CD4-positive, alpha-beta T cell treated with Interleukin-15 for 1 hour (primary cell): ENCODE data around the gene WDR48.
A peak's percentile ranks its signal among the peaks of the same experiment; 100 is the strongest.

Source experiments
- DNase-seq: peaks from one replicate; pipeline ENCODE4 v3.0.0-alpha.2; 2020

WDR48 gene

GRCh38 chr3:39065197-39065596, 13.4 kb downstream of the WDR48 start:
- DNase-seq, result peak; percentile 46

GRCh38 chr3:39067286-39067685, 15.5 kb downstream of the WDR48 start:
- no peak for DNase-seq

- no peak for DNase-seq
Observed at GRCh38 chr3:39068556-39068955, 16.7 kb downstream of the WDR48 start.

GRCh38 chr3:39075910-39076309, 24.1 kb downstream of the WDR48 start:
- DNase-seq, result no peak

GRCh38 chr3:39079530-39079929, 27.7 kb downstream of the WDR48 start:
- DNase-seq, result no peak

- no peak for DNase-seq
Observed at GRCh38 chr3:39080026-39080425, 28.2 kb downstream of the WDR48 start.

- DNase-seq, result no peak
Observed at GRCh38 chr3:39082666-39083313, 31.0 kb downstream of the WDR48 start.

GRCh38 chr3:39086144-39086543, 34.3 kb downstream of the WDR48 start:
- DNase-seq, result no peak

- no peak for DNase-seq
Observed at GRCh38 chr3:39088456-39088855, 36.6 kb downstream of the WDR48 start.

- DNase-seq, result no peak
Observed at GRCh38 chr3:39088889-39089288, 37.1 kb downstream of the WDR48 start.

- DNase-seq, result no peak
Observed at GRCh38 chr3:39090922-39091321, 39.1 kb downstream of the WDR48 start.

GRCh38 chr3:39094851-39095677, 43.2 kb downstream of the WDR48 start:
- no peak for DNase-seq

- DNase-seq, result no peak
Observed at GRCh38 chr3:39095778-39096177, 44.0 kb downstream of the WDR48 start.

GRCh38 chr3:39096775-39097174, 45.0 kb downstream of the WDR48 start:
- DNase-seq, result no peak

GRCh38 chr3:39097716-39098472, 46.1 kb downstream of the WDR48 start:
- DNase-seq, result no peak

GRCh38 chr3:39098473-39099000, 46.7 kb downstream of the WDR48 start:
- DNase-seq, result no peak

GRCh38 chr3:39099242-39099641, 47.4 kb downstream of the WDR48 start:
- DNase-seq, result no peak

GRCh38 chr3:39099738-39100499, 48.1 kb downstream of the WDR48 start:
- DNase-seq, result no peak

- DNase-seq, result no peak
Observed at GRCh38 chr3:39100500-39100886, 48.7 kb downstream of the WDR48 start.

GRCh38 chr3:39101022-39101689, 49.3 kb downstream of the WDR48 start:
- DNase-seq, result peak; percentile 56

GRCh38 chr3:39102504-39103323, 50.9 kb downstream of the WDR48 start:
- no peak for DNase-seq
